Ascending aorta (tissue), 2 donors: Measurements from ENCODE around the gene ORMDL2. TPM values are rescaled to one million over a fixed set of nuclear protein-coding genes. Genes with fewer than 3 reads are reported as not detected.
"Not testable (repeated sequence)": the region's sequence is repeated elsewhere in the genome, so short reads cannot be mapped to it uniquely, and the experiment has no call there.

ENCODE experiments used
- DNase-seq, 2 donors: peaks; one replicate each; pipeline ENCODE4 v3.0.0-alpha.2; 2019; ENCODE audit warnings: low spot score in 2 of 2
- H3K27ac ChIP-seq, 2 donors: fragments of 200-600 bp; sonication (generic); one replicate each; pipeline ENCODE4 v1.5.1; 2016 to 2017; ENCODE audit warnings: mild to moderate bottlenecking in 1 of 2
- H3K27me3 ChIP-seq: fragments of 200-600 bp; sonication (generic); one replicate; pipeline ENCODE4 v1.5.1; 2017
- H3K36me3 ChIP-seq, 2 donors: fragments of 200-600 bp; sonication (generic); one replicate each; pipeline ENCODE4 v1.5.1; 2016
- H3K4me1 ChIP-seq, 2 donors: fragments of 200-600 bp; sonication (generic); one replicate each; pipeline ENCODE4 v1.5.1; 2016 to 2017; ENCODE audit warnings: mild to moderate bottlenecking in 1 of 2
- H3K4me3 ChIP-seq, 2 donors: fragments of 200-600 bp; sonication (generic); one replicate each; pipeline ENCODE4 v1.5.1; 2016 to 2017; ENCODE audit warnings: mild to moderate bottlenecking in 1 of 2
- H3K9me3 ChIP-seq, 2 donors: fragments of 200-600 bp; sonication (generic); one replicate each; pipeline ENCODE4 v1.5.1; 2016
- CTCF ChIP-seq, 3 experiments: fragments of 200-600 bp in 2 of 3; fragments of 450-650 bp in 1 of 3; sonication (generic) in 2 of 3; IDR thresholded peaks; one replicate each; pipeline ENCODE4 v1.5.1; 2016 to 2019; ENCODE audit warnings: antibody characterized with exemption in 3 of 3, mild to moderate bottlenecking in 1 of 3, moderate library complexity in 1 of 3
- intact Hi-C: fragments of 100-400 bp; cut with DNase I; formaldehyde crosslinking; loops from one replicate; pipeline ENCODE4 v1.15.1; 2023
- total RNA-seq: library from RNA; depleted of rRNA; stranded (reverse); fragments of >200 nt; gene quantifications from one replicate; pipeline ENCODE4 v1.1.0, GENCODE V29; 2016

Gene ORMDL2
- total RNA-seq, 1 donor from 2014 or later: 13.8 TPM

GRCh38 chr12:55850401-55850800, 32.6 kb downstream of the ORMDL2 start:
- no peaks in the 10 kb centered on the region for H3K9me3 ChIP-seq
- H3K36me3 ChIP-seq: no peaks in the 10 kb centered on the region
- intact Hi-C loops: no loop called here
- peak overlapping the region; percentile 99 for H3K27ac ChIP-seq
- H3K4me1 ChIP-seq: peaks cover 4 to 44% of the 10 kb centered on the region in 2 donors
- no peak overlapping the region for H3K4me3 ChIP-seq
- TF ChIP-seq CTCF (IDR thresholded peaks at IDR 0.05): no peak
- no peaks in the 10 kb centered on the region for H3K27me3 ChIP-seq
- no peak for DNase-seq

GRCh38 chr12:55850893-55851292, 33.1 kb downstream of the ORMDL2 start:
- intact Hi-C loops: no loop called here
- Histone ChIP-seq H3K27ac (peak overlapping the region; percentile 99), H3K4me1 (peaks cover 4 to 41% of the 10 kb centered on the region in 2 donors), H3K9me3 (no peaks in the 10 kb centered on the region), H3K36me3 (no peaks in the 10 kb centered on the region), H3K4me3 (no peak overlapping the region), H3K27me3 (no peaks in the 10 kb centered on the region)
- no peak for TF ChIP-seq CTCF (IDR thresholded peaks at IDR 0.05)
- no peak for DNase-seq

GRCh38 chr12:55852740-55853139, 34.9 kb downstream of the ORMDL2 start:
- TF ChIP-seq CTCF (IDR thresholded peaks at IDR 0.05): no peak
- no peak for DNase-seq
- H3K27ac ChIP-seq: no peak overlapping the region
- peaks cover 4 to 25% of the 10 kb centered on the region in 2 donors for H3K4me1 ChIP-seq
- no peak overlapping the region for H3K4me3 ChIP-seq
- H3K27me3 ChIP-seq: no peaks in the 10 kb centered on the region
- intact Hi-C loops: no loop called here
- no peaks in the 10 kb centered on the region for H3K36me3 ChIP-seq
- no peaks in the 10 kb centered on the region for H3K9me3 ChIP-seq

- Histone ChIP-seq H3K4me1 (peaks cover 0 to 2% of the 10 kb centered on the region in 2 donors), H3K4me3 (no peak overlapping the region), H3K27ac (peak overlapping the region in 1 of 2 donors; percentile 16), H3K9me3 (peaks cover 5 to 9% of the 10 kb centered on the region in 2 donors), H3K36me3 (no peaks in the 10 kb centered on the region), H3K27me3 (no peaks in the 10 kb centered on the region)
- intact Hi-C loops: no loop called here
- no peak for DNase-seq
- TF ChIP-seq CTCF (IDR thresholded peaks at IDR 0.05): no peak
Measured at GRCh38 chr12:55861396-55861795, 43.6 kb downstream of the ORMDL2 start.

GRCh38 chr12:55861871-55862270, 44.0 kb downstream of the ORMDL2 start:
- intact Hi-C loops: no loop called here
- peak in 1 of 2 donors; percentile 2 for DNase-seq
- H3K36me3 ChIP-seq: no peaks in the 10 kb centered on the region
- peak overlapping the region; percentile 15 to 16 for H3K27ac ChIP-seq
- H3K4me3 ChIP-seq: no peak overlapping the region
- no peak for TF ChIP-seq CTCF (IDR thresholded peaks at IDR 0.05)
- no peaks in the 10 kb centered on the region for H3K27me3 ChIP-seq
- H3K9me3 ChIP-seq: peaks cover 5 to 9% of the 10 kb centered on the region in 2 donors
- peaks cover 0 to 2% of the 10 kb centered on the region in 2 donors for H3K4me1 ChIP-seq

GRCh38 chr12:55862286-55862685, 44.4 kb downstream of the ORMDL2 start:
- intact Hi-C loops: no loop called here
- H3K27ac ChIP-seq: peak overlapping the region; percentile 45 to 67

GRCh38 chr12:55862931-55863330, 45.1 kb downstream of the ORMDL2 start:
- H3K27ac ChIP-seq: peak overlapping the region in 1 of 2 donors; percentile 67
- intact Hi-C loops, H3K9me3 ChIP-seq, H3K27me3 ChIP-seq, H3K4me3 ChIP-seq, H3K4me1 ChIP-seq, H3K36me3 ChIP-seq: not testable (repeated sequence)
- DNase-seq: peak in 1 of 2 donors; percentile 58

More at GRCh38 chr12:55862286-55862685, 44.4 kb downstream of the ORMDL2 start:
- Histone ChIP-seq H3K27me3 (no peaks in the 10 kb centered on the region), H3K9me3 (peaks cover 5 to 9% of the 10 kb centered on the region in 2 donors), H3K36me3 (no peaks in the 10 kb centered on the region), H3K4me3 (no peak overlapping the region), H3K4me1 (peaks cover 0 to 2% of the 10 kb centered on the region in 2 donors)
- DNase-seq: peak in 1 of 2 donors; percentile 68
- no peak for TF ChIP-seq CTCF (IDR thresholded peaks at IDR 0.05)
